ENCODE results near the gene RPS6KA1.
"Not testable (repeated sequence)": the region's sequence is repeated elsewhere in the genome, so short reads cannot be mapped to it uniquely, and the experiment has no call there.

RPS6KA1 gene

DNA sequence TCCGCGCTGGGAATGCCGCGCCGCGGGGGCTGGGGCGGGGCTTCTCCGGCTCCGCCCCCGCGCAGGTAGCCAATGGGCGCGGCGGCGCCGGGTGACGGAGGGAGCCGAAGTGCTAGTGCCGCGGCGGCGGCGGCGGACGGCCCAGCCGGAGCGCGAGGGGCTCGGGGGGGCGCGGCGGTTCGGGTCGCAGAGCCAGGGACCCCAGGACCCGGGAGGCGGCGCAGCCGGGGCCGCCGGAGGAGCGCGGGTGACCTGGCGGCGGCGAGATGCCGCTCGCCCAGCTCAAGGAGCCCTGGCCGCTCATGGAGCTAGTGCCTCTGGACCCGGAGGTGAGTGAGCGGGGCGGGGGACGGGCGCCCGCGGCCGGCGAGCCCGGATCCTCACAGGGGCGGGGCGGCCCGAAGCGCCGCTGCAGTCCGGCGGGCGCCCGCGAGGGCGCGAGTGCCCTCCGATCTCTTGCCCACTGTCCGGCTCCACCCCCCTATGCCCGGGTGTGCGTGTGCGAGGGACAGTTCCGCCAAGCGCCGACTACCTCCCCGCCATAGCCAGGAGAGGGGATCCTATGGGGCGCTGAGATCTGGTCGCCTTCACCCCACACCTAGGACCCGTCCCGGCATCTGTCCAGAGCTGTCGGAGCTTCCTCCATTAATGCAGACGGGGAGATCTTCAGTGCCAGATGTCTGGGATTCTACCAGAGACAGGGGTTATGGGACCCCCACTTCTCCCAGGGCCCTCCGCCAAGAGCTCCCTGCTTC, at the start of gene RPS6KA1:
Gene RPS6KA1, plus strand, starts transcription at position 107 of the 755 bp plus-strand sequence. Its CDS starts 160 bp downstream, at position 267.
- DNase-seq (ENCODE audit: low spot score) = peak; percentile 91

DNA sequence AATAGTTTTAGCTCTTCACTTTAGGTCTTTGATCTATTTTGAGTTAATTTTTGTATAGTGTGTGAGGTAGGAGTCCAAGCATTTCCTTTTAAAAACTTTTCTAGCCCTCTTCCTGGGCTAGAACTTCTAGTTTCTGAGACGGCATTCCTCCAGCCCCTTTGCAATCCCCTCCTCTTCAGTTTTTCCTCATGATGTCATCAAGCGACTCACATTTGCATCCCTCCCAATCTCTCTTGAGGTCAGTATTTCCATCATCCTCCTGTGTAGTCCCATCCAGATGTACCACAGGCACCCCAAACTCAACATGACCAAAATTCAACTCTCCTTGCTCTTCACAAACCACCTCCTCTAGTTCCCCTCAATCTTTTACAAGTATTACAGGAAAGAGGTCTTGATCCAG, 46.6 kb upstream of the RPS6KA1 start:
- no peak for DNase-seq (ENCODE audit: low spot score)

DNA sequence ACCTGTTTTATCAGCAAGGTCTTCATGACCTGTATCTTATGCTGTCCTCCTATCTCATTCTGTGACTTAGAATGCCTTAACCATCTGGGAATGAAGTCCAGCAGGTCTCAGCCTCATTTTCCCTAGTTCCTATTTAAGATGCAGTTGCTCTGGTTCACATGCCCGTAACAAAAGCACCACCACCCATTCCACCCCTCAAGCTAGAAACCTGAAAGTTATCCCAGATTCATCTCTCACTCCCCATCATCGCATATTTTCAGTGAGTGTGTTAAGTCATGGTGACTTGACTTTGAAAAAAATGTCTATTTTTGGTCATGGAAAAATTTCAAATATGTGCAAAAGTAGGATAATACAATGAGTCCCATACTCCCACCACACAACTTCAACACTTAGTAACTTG, 45.6 kb upstream of the RPS6KA1 start:
- DNase-seq (ENCODE audit: low spot score) = no peak

DNA sequence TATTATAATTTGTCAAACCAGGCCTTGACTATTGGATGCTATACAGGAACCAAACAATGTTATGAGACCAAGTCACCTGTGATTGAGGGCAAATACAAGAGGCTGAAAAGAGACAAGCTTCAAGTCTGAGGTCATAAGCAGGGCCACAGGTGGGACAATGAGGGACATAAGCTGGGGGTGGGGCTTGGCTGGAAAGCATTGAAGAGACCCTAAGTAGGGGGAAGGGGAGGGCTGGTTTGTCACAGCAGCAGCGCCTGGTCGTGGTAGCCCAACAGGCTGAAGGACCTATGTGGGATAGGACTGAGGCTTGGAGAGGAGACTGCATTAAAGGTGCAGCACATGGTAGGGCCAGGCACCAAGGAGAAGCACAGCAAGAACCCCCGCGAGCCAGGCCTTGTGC, 39.4 kb upstream of the RPS6KA1 start:
- DNase-seq (ENCODE audit: low spot score) = no peak

DNA sequence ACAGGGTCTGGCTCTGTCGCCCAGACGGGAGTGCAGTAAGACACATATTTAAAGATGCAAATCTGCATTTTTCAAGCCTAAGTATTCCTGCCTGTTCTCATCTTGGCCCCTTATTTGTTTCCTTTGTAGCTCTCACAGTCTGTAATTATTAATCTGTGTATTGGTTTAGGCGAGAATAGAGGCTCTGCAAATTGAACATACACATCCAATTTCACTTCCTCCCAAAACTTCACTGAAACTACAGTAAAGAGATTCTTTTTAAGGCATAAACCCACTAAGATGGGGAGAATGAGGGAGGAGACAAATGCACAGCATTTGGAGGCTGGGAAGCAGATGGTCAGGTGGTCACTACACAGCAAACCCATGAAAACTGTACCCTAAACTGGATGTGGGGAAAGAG, 36.3 kb upstream of the RPS6KA1 start:
- DNase-seq (ENCODE audit: low spot score) = no peak

DNA sequence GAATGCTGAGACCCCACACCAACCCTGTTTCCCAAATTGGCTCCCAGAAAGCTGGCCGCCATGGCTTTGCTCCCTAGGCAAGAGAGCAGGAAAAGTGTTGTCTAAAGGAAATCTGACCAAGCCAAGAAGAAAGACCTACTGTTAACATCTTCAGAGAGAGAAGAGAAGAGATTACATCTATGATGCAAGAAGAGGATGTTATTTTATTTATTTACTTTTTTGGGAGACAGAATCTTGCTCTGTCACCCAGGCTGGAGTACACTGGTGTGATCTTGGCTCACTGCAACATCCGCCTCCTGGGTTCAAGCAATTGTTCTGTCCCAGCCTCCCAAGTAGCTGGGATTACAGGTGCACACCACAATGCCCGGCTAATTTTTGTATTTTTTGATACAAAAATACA, 35.6 kb upstream of the RPS6KA1 start:
- DNase-seq (ENCODE audit: low spot score) = no peak

DNA sequence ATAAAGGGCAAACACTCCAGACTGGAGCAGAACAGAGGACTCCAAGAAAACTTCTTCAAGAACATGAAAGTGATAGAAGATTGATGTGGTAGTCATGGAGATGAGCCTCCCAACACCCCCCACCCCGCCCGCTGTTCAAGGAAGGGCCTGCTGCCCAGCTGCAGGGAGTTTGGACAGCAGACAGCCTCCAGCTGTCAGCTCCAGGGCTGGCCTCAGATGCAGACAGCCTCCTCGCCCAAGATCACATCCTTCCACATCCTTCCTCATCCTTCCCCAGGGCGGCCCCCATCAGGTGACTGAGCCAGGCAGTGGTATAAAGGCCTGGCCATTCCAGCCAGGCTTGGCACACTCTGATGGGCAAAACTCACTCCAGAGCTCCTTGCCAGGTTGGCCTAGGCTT, 32.7 kb upstream of the RPS6KA1 start:
- no peak for DNase-seq (ENCODE audit: low spot score)

DNA sequence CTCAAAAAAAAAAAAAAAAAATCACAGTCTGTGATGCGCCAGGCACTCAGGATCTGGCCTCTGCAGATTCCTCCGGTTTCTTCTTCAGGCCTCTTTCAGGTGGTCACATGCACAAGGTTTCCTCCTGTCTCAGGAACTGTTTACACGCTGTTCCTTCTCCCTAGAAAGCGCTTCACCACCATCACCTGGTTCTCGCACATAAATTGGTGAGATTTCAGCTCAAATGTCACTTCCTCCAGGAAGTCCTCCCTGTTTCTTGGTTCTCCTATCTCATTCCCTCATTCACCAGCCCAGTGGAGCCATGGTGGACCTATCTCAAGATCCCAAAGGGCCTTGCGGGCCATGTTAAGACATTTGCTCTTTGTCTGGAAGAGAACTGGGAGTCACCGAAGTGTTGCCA, 30.7 kb upstream of the RPS6KA1 start:
- no peak for DNase-seq (ENCODE audit: low spot score)

DNA sequence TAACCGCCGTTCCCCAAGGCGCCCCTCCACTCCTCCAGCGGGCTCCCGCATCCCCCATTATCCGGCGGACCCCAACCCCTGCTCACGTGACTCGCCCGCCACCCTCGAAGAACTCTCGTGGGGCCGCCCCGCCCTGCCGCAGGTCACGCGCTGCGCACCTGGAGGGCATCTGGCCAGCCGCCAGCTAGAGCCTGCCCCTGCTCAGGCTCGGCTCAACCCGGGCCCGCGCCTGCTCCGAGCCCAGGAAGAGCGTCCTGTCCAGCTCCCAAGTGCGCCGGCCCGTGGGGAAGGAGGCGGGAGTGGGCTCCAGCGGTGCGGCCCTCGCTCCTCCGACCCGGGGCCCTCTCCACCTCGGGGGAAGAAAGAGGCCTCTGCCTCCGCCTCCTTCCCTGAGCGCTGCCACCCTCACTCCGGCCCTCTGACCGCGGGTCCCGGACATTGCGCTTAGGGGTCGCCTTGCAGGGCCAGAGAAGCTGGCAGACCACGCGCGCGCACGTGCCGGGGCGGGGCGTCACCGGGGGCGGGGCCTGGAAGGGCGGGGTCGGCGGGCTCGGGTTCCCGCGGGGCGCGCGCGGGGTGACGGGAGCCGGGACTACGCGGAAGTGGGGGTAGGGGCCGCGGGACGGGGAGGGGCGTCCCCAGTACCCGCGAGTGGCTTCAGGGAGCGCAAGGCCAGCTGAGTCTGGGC, 28.9 kb upstream of the RPS6KA1 start:
- DNase-seq (ENCODE audit: low spot score) = peak; percentile 94

DNA sequence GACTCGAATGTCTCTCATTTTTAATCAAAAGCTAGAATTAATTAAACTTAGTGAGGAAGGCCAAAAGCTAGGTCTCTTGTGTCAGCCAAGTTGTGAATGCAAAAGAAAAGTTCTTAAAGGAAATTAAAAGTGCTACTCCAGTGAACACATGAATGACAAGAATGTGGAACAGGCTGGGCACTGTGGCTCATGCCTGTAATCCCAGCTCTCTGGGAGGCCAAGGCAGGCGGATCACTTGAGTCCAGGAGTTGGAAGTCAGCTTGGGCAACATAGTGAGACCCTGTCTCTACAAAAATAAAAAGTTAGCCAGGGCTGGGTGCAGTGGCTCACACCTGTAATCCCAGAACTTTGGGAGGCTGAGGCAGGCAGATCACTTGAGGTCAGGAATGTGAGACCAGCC, 18.9 kb upstream of the RPS6KA1 start:
- DNase-seq (ENCODE audit: low spot score) = not testable (repeated sequence)

DNA sequence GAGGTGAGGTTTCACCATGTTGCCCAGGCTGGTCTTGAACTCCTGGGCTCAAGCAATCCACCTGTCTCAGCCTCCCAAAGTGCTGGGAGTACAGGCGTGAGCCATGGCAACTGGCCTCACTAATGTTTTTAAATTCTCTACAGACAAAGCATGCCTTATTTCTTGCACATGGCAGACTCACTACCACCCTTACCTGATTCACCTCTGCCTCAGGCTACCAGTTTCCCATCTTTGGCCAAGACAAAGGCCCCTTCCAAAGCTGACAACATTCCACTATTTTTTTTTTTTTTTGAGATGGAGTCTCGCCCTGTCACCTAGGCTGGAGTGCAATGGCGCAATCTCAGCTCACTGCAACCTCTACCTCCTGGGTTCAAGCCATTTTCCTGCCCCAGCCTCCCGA, 13.7 kb upstream of the RPS6KA1 start:
- not testable (repeated sequence) for DNase-seq (ENCODE audit: low spot score)

DNA sequence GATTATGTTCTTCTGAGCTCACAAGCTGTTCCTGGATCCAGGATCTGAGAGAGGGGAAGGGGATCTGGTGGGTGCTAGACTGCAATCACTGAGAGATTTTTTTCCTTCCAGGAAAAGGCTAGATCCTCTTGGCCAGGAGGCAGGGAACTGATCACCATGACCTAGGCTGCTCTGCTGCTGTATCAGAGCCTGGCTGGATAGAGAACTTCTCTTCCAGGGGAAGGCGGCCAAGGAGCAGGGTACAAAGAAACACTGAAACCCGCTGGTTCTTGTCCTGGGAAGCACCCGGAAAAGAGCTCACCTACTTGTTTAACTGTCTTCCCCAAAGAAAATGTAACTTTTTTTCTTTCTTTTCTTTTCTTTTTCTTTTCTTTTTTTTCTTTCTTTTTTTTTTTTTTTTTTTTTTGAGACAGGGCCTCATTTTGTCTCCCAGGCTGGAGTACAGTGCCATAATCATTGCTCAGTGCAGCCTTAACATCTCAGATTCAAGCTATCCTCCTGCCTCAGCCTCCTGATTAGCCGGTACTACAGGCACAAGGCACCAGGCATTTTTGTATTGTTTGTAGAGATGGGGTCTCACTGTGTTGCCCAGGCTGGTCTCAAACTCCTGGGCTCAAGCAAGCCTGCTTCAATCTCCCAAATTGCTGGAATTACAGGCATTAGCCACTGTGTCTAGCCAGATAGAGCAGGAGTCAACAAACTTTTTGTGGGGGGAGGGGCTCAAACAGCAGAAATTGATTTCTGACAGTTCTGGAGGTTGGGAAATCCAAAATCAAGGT, 12.4 kb upstream of the RPS6KA1 start:
- DNase-seq (ENCODE audit: low spot score) = no peak

DNA sequence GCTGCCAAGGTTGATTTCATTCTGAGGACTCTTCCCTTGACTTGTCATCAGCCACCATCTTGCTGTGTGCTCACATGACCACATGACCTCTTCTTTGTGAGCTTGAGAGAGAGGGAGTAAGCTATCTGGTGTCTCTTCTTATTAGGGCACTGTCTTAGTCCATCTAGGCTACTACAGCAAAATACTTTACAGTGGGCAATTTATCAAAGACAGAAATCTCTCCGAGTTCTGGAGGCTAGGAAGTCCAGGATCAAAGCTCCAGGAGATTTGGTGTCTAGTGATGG, 11.9 kb upstream of the RPS6KA1 start:
- DNase-seq (ENCODE audit: low spot score) = no peak

DNA sequence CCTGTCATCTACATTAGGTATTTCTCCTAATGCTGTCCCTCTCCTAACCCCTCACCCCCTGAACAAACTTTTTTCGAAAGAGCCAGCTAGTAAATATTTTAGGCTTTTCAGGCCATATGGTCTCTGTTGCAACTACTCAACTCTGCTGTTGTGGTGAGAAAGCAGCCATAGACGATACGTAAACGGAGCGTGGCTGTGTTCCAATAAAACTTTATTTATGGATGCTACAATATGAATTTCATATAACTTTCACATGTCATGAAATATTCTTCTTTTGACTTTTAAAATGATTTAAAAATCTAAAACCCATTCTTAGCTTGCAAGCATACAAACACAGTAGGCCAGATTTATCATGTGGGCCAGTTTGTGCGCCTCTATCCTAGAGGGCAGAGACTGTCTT, 11.2 kb upstream of the RPS6KA1 start:
- DNase-seq (ENCODE audit: low spot score) = no peak

DNA sequence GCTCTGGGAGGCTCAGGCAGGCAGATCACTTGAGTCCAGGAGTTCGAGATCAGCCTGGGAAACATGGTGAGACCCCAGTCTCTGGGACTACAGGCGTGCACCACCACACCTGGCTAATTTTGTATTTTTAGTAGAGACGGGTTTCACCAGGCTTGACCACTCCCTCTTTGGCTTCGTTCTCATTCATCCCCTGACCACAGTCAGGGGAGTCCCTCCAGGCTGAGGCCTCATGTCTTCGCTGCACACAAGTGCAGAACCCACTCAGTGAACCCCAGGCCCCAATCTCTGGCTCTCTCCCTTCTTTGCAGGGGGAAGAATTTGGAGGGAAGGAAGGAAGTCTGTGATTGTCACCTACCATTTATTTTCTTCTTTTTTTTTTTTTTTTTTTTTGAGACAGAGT, 9.2 kb upstream of the RPS6KA1 start:
- no peak for DNase-seq (ENCODE audit: low spot score)

DNA sequence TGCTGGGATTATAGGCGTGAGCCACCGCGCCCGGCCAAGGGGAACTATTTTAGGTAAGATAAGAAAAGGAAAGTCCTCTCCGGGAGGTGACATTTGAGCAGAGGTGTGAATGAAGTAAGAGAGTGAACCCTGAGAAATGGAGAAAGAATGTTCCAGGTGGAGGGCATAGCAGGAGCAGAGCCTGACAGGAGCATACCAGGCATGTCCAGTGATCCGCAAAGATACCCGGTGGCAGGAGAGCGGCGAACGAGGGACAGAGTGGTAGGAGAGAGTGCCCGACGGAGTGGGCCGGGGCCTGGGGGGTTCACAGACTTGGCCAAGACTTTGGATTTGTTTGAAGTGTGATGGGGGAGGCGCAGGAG, 7.9 kb upstream of the RPS6KA1 start:
- no peak for DNase-seq (ENCODE audit: low spot score)

DNA sequence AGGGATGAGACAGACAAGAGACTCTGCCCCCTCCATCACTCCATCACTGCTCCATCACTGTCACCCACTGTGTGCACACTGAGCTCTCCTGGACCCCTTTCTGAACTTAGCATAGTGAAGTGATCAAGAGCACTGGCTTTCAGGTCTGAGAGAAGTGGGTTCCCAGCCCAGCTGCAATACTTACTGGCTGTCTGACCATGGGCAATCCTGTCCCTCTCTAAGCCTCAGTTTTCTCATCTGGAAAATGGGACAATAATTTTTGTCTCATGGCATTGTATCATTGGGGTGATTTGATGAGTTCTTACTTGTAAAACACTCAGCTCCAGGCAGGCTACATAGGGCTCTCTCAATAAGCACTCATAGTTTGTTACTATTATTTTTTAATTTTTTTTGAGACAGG, 7.5 kb upstream of the RPS6KA1 start:
- DNase-seq (ENCODE audit: low spot score) = no peak

DNA sequence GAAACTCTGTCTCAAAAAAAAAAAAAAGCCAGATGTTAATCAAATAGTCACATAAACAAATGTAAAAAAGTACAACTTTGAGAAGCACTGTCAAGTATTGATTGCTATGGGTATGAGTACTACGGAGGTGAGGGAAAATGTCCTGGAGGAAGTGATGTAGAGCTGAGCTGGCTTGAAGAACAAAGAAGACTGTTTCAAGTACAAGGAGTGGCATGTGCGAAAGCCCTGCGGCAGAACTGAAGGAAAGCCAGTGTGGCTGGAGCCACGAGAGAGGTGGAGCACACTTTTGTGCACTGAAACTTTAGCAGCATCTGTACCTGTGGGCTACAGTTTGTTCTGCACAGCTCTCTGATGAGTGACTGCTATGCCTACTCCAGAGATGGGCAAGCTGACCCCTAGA, 5.4 kb upstream of the RPS6KA1 start:
- DNase-seq (ENCODE audit: low spot score) = no peak

DNA sequence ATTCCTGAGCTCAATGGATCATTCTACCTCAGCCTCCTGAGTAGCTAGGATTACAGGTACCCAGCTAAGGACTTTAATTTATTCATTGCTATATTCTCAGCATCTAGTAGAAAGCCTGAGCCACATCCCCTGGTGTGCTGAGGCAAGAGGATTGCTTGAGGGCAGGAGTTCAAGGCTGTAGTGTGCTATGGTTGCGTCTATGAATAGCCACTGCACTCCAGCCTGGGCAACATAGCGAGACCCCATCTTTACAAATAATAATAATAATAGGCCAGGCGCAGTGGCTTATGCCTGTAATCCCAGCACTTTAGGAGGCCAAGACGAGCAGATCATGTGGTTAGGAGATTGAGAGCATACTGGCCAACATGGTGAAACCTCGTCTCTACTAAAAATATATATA, 3.3 kb upstream of the RPS6KA1 start:
- no peak for DNase-seq (ENCODE audit: low spot score)

DNA sequence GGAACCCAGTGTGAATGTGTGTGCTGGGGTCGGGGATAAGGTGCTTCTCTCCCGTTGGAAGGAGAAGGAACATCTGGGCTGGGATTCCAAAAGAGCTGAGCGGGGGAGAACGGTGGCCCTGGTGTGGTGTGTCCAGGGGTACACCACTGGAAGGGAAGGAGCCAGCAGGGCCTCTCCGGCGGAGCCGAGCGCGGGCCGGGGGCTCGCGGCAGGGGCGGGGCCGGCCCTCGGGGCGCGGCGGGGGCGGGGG, 231 bp upstream of the RPS6KA1 start:
- DNase-seq (ENCODE audit: low spot score) = no peak

DNA sequence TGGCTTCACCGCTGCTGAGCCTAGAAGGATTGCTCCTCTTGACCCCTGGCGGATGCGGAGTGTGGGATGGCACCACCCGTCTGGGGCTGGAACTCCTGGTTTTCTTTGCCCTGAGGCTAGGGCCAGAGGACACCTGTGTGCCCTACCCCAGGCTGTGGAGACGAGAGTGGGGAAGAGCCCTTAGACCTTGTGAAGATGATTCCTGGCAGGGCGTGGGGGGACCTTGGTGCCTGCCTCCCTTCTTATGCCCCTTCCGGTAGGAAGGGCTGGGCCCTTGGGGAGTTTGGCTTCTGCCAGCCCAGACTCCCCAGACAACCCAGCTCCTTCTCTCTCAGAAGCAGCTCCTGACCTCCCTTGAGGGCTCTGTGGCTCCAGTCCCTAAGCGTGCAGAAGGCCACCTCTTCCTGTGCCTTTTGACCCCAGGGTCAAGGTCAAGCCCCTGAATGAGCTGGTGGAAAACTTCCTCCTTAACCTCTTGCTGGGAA, 891 bp downstream of the RPS6KA1 start:
- DNase-seq (ENCODE audit: low spot score) = no peak

DNA sequence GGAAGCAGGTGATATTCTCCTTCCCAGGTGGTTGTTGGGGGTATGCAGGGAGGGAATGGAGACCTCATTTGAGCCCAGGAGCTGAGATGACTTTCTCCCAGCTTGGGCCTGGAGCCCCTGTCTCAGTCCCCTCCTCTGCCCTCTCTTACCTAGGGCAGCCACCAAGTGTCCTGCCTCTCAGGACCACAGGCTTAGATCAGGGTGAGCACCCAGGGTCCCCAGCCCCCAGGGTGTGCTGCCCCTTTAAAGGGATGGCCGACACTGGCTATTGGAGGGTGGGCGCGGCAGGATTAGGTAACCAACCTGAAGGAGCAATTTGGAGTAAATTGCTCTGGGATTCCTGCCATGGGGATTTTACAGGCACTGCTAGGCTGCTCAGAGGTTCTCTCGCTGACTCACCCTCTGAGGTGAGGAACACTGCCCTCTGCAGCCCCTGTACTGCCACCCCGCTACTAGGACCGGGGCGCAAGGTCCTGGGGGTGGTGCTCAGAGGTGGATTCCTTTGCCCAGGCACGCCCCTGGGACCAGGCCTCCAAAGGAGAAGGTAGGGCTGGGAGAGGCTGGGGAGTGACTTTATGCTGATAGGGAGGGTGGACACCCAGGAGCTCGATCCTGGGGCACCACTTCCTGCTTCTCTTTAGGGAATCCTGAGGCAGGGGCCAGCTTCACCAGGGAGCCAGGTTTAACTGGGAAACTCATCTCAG, 1.5 kb downstream of the RPS6KA1 start:
- DNase-seq (ENCODE audit: low spot score) = no peak

DNA sequence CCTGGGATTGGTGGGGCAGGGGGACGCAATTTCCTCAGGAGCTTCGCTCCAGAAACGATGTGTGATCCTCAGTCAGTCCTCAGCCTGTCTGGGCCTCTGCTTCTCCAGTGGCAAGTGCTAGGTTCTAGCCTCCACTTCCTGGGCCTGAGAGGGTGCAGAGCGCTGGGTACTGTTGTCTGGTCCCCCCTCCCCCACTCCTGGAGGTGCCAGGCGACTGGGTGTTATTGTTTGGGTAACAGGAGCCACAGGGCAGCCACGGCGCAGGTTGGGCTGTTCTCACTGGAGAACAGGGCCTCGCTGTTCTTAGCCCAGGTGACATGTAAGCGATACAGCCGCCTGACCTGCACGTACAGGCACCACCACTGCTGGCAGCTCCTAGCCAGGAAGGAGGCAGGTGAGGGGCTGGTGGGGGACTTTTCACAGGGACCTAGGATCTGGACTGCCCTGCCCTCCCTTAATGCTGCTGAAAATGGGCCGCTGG, 2.1 kb downstream of the RPS6KA1 start:
- no peak for DNase-seq (ENCODE audit: low spot score)

Data from germinal center (tissue), 1 donor.